Spinal cord (tissue), 10 donors: ENCODE measurements around the gene RNU1-2. TPM values are rescaled to one million over a fixed set of nuclear protein-coding genes. Genes with fewer than 3 reads are reported as not detected.
A peak's percentile ranks its signal among the peaks of the same experiment; 100 is the strongest.
"Not testable (repeated sequence)": the region's sequence is repeated elsewhere in the genome, so short reads cannot be mapped to it uniquely, and the experiment has no call there.

Source experiments
- DNase-seq, 6 donors: peaks; one replicate each; pipeline versions ENCODE4 v3.0.0 to v3.0.0-alpha.2; 2013 to 2015; ENCODE audit warnings: low spot score in 6 of 6, low read depth in 4 of 6
- H3K27ac ChIP-seq: one replicate; pipeline ENCODE4 v1.5.1; 2013; ENCODE audit warnings: low read depth, low read length, control low read depth
- H3K27me3 ChIP-seq: one replicate; pipeline ENCODE4 v1.6.1; 2013; ENCODE audit warnings: low read length; ENCODE audit not compliant: control insufficient read depth, insufficient read depth
- H3K36me3 ChIP-seq: one replicate; pipeline ENCODE4 v1.6.1; 2013; ENCODE audit warnings: low read length; ENCODE audit not compliant: control insufficient read depth, insufficient read depth
- H3K4me1 ChIP-seq: one replicate; pipeline ENCODE4 v1.6.1; 2013; ENCODE audit warnings: low read length; ENCODE audit not compliant: control insufficient read depth, insufficient read depth
- H3K4me3 ChIP-seq: one replicate; pipeline ENCODE4 v1.5.1; 2013; ENCODE audit warnings: low read depth, low read length, control low read depth
- H3K9me3 ChIP-seq: one replicate; pipeline ENCODE4 v1.6.1; 2013; ENCODE audit warnings: low read length; ENCODE audit not compliant: control insufficient read depth, insufficient read depth
- WGBS: methylation state at CpG from one replicate; pipeline ENCODE4 v1.1.5; 2013; ENCODE audit warnings: missing lambda C conversion rate; ENCODE audit not compliant: insufficient coverage; 5-methylcytosine and 5-hydroxymethylcytosine counted together
- polyA plus RNA-seq, 2 donors: library from polyadenylated mRNA; unstranded; fragments of 120-200 nt; gene quantifications; one replicate each; pipeline ENCODE4 v1.2.1, GENCODE V29; 2013; ENCODE audit not compliant: insufficient read length in 2 of 2
- total RNA-seq, 2 donors: library from RNA; depleted of rRNA in 1 of 2; stranded (reverse); fragments of 120-200 nt in 1 of 2; fragments of >200 nt in 1 of 2; gene quantifications; one replicate each; pipeline versions ENCODE4 v1.2.3 to v1.2.4, GENCODE V29; 2013 to 2014
- donor health status: healthy.

RNU1-2 gene
- total and polyA plus RNA-seq, 4 donors: 1.2 to 29,651 (median 4,182) TPM; not detected in 1

DNA sequence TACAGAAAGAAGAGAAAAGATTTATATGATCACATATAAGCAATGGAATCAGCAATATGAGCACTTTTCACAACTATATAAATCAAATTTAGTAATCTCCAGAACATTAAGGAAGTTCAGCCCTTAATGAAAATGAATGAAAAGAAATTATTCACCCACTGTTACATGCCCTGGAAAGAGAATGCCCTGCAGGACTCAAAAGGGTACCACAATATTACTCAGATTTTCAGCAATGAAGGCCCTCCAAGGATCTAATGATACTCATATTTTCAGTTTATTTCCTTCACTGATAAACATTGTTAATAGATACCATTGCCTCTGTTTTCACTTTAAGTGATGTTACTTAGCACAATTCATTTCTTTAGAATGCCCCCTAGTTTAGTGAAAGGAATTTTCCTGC lies 2.5 kb downstream of the RNU1-2 start:
- not testable (repeated sequence) for H3K36me3 ChIP-seq, H3K9me3 ChIP-seq, H3K4me3 ChIP-seq, H3K27ac ChIP-seq, DNase-seq, H3K27me3 ChIP-seq
- H3K4me1 ChIP-seq: peaks cover 14% of the 10 kb centered on the region

GRCh38 chr1:16899020-16899419 lies 3.2 kb downstream of the RNU1-2 start:
- whole genome bisulfite sequencing: 92% methylated on average over 2 of the region's 2 CpGs
- not testable (repeated sequence) for H3K27me3 ChIP-seq, H3K36me3 ChIP-seq, DNase-seq, H3K4me3 ChIP-seq, H3K27ac ChIP-seq, H3K9me3 ChIP-seq
- peaks cover 18% of the 10 kb centered on the region for H3K4me1 ChIP-seq

DNA sequence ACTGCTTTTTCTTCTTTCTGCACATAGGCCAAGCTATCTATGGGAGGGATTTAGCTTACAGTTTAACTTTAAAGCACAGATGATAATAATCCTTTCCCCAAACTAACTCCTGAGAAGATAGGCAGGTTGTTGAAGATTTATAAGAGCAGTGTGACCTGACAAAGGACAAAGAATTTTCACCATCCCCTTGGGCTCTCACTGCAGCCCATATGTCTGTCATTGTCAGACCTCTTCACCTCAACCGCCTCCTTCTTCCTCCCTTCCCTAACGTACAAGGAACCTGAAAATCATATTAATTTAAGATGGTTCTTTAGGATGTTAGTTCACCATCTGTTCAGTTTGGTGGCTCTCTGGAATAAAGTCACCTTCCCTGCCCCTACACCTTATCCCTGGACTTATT lies 5.0 kb downstream of the RNU1-2 start:
- Histone ChIP-seq H3K9me3 (no peaks in the 10 kb centered on the region), H3K27me3 (no peaks in the 10 kb centered on the region), H3K27ac (no peak overlapping the region), H3K4me3 (no peak overlapping the region), H3K36me3 (no peaks in the 10 kb centered on the region), H3K4me1 (peaks cover 24% of the 10 kb centered on the region)
- no CpG with 5 or more reads among the region's 2 CpGs for WGBS
- no peak for DNase-seq

DNA sequence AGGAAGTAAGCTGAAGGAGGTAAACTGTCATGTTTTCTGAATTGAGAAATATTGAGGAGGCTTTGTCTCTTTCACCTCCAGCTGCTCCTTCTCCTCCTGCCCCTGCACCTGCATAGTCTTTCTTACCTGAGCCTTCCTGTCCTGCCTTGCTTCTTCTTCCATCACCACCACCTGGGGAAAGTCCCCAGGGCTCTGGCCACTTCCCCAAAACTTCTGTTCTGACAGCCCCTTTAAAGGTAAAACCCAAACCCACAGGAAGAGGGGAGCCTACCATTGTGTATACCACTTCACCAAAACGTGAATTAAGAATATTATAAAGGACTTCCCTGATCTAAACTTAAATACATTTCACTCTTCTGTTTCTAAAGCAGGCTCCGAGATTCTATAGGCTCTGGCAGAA lies 5.6 kb downstream of the RNU1-2 start:
- peaks cover 30% of the 10 kb centered on the region for H3K4me1 ChIP-seq
- WGBS: no CpG with 5 or more reads among the region's 2 CpGs
- not testable (repeated sequence) for H3K36me3 ChIP-seq, H3K27me3 ChIP-seq, H3K9me3 ChIP-seq, H3K4me3 ChIP-seq, DNase-seq, H3K27ac ChIP-seq

GRCh38 chr1:16903054-16903453 lies 7.3 kb downstream of the RNU1-2 start:
- 64% methylated on average over 1 of the region's 2 CpGs for WGBS
- peak overlapping the region; percentile 99 for H3K27ac ChIP-seq
- H3K36me3 ChIP-seq: no peaks in the 10 kb centered on the region
- H3K4me1 ChIP-seq: peaks cover 28% of the 10 kb centered on the region
- no peak for DNase-seq
- no peaks in the 10 kb centered on the region for H3K9me3 ChIP-seq
- no peaks in the 10 kb centered on the region for H3K27me3 ChIP-seq
- no peak overlapping the region for H3K4me3 ChIP-seq

GRCh38 chr1:16903458-16903796 lies 7.6 kb downstream of the RNU1-2 start:
- H3K27ac ChIP-seq: peak overlapping the region; percentile 99
- H3K9me3 ChIP-seq: no peaks in the 10 kb centered on the region
- H3K4me3 ChIP-seq: peak overlapping the region; percentile 63
- no peaks in the 10 kb centered on the region for H3K27me3 ChIP-seq
- no peak for DNase-seq
- peaks cover 28% of the 10 kb centered on the region for H3K4me1 ChIP-seq
- no peaks in the 10 kb centered on the region for H3K36me3 ChIP-seq

DNA sequence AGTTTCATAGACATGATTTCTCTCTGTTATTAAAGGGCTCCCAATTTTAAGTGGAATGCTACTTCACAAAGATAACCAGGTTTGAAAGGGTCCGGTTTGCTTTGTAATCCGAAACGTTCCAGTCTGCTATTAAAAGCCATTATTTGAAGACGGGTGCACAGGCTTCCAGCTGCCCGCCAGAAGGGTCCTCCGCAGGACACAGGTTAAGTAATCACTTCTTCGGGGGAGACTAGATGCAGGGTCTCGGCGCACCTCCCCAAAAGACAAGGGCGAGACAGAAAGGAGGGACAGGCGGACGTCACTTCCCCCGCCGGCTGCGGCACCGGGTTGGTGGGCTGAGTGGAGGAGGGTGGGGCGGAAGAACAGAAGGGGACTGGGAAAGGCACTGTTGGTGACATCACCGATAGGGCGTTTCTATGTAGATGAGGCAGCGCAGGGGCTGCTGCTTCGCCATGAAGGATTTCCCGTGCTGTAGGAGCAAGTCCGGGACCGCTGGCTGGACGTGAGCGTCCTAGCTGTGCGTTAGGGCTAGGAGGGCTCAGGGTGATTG lies 8.9 kb downstream of the RNU1-2 start:
- peak; percentile 92 to 100 (median 99) for DNase-seq
- Histone ChIP-seq H3K9me3 (no peaks in the 10 kb centered on the region), H3K4me1 (peaks cover 28% of the 10 kb centered on the region), H3K27ac (peak overlapping the region; percentile 99), H3K27me3 (no peaks in the 10 kb centered on the region), H3K4me3 (peak overlapping the region; percentile 63), H3K36me3 (no peaks in the 10 kb centered on the region)
- WGBS: 0% methylated on average over 27 of the region's 27 CpGs

DNA sequence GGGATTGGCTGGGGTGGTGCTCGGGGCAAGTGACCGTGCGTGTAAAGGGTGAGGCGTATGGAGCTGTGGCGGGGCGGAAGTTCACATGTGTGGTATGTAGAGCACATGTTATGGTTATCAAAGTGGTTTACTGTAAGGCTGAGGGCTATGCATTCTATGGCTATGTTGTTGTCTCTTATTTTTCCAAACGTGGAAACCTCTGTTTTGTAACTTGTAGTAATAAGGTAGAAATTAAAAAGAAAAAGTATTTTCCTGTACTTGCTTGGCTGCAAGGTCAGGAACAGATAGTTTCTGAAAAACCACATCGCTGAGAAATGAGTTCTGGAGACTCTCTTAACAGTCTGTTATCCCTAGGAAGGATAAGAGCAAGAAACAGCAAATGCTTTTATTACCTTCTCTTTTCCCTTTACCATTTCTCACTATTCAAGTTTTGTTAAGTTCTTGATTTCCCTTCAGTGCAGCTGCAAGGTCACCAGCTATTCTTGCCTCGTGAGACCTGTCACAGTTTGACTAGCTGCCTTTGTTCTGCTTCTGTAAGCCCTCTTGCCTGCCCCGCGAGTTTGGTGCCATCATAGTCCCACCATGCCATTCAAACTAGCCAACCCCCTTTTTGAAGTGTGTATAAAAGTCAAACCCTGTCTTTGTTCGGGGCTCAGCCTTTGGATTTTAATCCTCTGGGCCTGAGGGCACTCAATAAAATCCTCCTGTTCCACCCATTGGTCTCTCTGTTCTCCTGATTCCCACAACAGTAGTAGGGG lies 9.5 kb downstream of the RNU1-2 start:
- peak in 2 of 6 donors; percentile 84 to 89 for DNase-seq
- Histone ChIP-seq H3K27me3 (no peaks in the 10 kb centered on the region), H3K4me3 (peak overlapping the region; percentile 63), H3K4me1 (peaks cover 28% of the 10 kb centered on the region), H3K9me3 (no peaks in the 10 kb centered on the region), H3K36me3 (no peaks in the 10 kb centered on the region), H3K27ac (peak overlapping the region; percentile 99)
- 1% methylated on average over 12 of the region's 12 CpGs for WGBS

GRCh38 chr1:16905868-16906702 lies 10.3 kb downstream of the RNU1-2 start:
- H3K4me3 ChIP-seq: no peak overlapping the region
- H3K4me1 ChIP-seq: peaks cover 28% of the 10 kb centered on the region
- WGBS: 58% methylated on average over 11 of the region's 11 CpGs
- peak overlapping the region; percentile 99 for H3K27ac ChIP-seq
- no peak for DNase-seq
- no peaks in the 10 kb centered on the region for H3K27me3 ChIP-seq
- H3K9me3 ChIP-seq: no peaks in the 10 kb centered on the region
- no peaks in the 10 kb centered on the region for H3K36me3 ChIP-seq
